SK-N-DZ (cell line): ENCODE results near the gene SLC25A26.
"Not testable (repeated sequence)": the region's sequence is repeated elsewhere in the genome, so short reads cannot be mapped to it uniquely, and the experiment has no call there.

ENCODE experiments used
- DNase-seq: peaks from one replicate; pipeline ENCODE4 v3.0.0-alpha.2; 2015; ENCODE audit warnings: low spot score

SLC25A26 gene

GRCh38 chr3:66268864-66269263, 48.1 kb downstream of the SLC25A26 start:
- DNase-seq = no peak

GRCh38 chr3:66269411-66269810, 48.6 kb downstream of the SLC25A26 start:
- no peak for DNase-seq

DNA sequence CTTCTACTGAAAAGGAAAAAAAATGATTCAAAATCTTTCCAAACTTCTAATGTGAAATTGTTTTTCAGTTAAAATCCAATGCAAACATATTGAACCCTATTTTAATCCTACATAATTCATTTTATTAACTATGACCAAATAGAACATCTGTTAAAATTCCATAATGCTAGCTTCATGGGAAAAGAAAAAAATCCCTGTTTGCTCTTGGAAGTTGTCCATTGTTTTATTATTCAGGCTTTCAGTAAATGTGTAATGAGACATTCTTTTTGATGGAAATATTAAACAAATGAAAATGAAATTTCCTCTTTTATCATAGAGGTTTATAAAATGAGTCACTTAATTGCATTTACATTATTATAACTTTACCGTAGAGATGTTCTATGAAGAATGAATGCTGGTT, 49.5 kb downstream of the SLC25A26 start:
- no peak for DNase-seq

- no peak for DNase-seq
Measured at GRCh38 chr3:66270701-66271100, 49.9 kb downstream of the SLC25A26 start.

DNA sequence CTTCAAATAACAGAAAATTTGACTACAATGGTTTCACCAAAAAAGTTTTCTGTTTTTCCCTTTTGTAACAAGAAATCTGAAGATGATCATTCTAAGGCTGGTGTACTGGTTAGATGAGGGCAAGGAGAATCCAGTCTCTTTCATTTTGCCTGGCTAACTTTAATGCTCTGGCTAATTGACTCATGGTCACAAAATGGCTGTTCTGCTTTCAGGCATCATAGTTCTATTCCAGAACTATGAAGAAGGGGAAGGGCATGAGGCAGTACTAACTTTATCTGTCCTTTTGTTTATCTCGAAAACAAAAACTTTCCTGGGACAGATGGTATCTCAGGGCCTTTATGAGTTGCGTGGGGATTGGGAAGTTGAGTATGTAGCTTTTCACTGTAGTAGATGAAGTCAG, 50.4 kb downstream of the SLC25A26 start:
- no peak for DNase-seq

DNA sequence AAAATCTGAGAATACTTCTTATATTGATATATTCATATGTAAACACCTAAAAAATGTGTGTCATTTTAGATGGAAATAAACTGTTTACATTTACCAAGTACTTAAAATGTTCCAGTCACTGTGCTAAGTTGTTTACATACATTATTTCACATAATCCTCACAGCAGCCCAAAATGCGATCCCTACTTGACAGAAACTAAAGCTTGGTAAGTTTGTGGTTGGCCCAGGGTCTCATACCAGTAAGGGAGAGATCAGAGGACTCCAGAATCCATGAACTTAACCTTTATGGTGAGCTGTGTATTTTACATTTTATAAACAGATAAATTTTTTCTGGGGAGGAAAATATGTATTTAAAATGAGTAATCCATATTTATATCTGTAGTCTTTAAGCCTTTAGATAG, 51.2 kb downstream of the SLC25A26 start:
- no peak for DNase-seq

GRCh38 chr3:66274837-66275236, 54.0 kb downstream of the SLC25A26 start:
- not testable (repeated sequence) for DNase-seq

- peak; percentile 57 for DNase-seq
Measured at GRCh38 chr3:66276705-66277274, 56.0 kb downstream of the SLC25A26 start.

DNA sequence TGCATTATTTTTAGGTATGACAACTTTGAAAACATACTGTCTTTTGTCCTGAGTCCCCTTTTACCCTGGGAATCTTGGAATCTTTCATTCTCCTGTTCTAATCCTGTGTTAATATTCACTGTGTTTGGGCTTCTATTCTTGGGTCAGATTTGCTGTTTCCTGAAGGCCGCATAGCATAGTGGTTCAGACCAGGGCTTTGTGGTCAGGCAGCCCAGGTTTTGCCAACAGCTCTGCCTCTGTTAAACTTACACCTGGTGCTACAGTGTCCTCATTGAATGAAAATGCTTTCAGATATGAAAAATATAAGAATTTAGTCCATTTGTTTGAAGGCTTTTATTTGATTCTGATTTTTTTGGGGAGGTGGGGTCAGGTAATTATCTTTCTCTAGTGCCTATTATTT, 58.4 kb downstream of the SLC25A26 start:
- DNase-seq = no peak

- DNase-seq = no peak
Measured at GRCh38 chr3:66280304-66280703, 59.5 kb downstream of the SLC25A26 start.

DNA sequence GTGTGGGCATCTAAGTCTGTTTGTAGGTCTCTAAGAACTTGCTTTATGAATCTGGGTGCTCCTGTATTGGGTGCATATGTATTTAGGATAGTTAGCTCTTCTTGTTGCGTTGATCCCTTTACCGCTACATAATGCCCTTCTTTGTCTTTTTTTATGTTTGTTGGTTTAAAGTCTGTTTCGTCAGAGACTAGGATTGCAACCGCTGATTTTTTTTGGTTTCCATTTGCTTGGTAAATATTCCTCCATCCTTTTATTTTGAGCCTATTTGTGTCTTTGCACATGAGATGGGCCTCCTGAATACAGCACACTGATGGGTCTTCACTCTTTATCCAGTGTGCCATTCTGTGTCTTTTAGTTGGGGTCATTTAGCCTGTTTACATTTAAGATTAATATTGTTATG, 71.1 kb downstream of the SLC25A26 start:
- DNase-seq = not testable (repeated sequence)

DNA sequence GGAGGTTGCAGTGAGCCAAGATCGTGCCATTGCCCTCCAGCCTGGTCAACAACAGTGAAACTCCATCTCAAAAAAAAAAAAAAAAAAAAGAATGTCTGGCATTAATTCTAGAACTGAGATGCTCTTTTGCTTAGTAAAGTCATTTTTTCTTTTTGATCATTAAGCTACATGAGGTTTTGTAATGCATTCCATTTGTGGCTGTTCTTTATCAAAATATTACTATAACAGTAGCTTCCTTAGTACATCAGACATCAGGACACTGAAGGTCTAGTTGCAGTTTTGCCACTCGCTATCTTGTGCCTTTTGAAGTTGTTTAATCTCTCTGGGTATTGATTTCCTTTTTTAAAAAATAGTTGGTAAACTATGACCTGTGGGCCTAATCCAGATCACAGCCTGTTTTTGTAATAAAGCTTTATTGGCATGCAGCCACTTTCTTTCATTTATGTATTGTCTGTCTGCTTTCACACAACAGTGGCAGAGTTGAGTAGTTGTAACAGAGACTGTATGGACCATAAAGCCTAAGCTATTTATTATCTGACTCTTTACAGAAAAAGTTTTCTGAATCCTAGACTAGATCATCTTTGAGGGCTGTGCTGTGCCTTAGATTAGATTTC, 76.6 kb downstream of the SLC25A26 start:
- DNase-seq = no peak

- DNase-seq = no peak
Measured at GRCh38 chr3:66297900-66298299, 77.1 kb downstream of the SLC25A26 start.

GRCh38 chr3:66298591-66298990, 77.8 kb downstream of the SLC25A26 start:
- no peak for DNase-seq

GRCh38 chr3:66299085-66299484, 78.3 kb downstream of the SLC25A26 start:
- DNase-seq = not testable (repeated sequence)

DNA sequence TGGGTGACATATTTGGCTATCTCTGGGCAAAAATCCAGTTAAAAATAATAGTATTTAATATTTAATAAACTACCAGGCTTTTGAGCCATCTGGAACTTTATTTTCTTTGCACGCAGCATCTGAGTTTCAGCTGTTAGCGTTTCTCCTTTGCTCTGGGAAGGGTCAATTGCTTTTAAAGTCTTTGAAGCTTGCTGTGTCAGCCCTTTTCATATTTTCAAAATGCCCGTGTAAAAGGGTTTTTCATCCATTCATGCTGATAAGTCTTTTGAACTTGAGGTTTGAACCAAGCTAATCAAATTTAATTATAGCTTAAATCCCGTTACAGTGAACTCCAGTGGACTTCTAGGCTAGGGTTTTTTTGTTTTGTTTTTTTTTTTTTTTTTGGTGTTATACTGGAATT, 79.1 kb downstream of the SLC25A26 start:
- no peak for DNase-seq

GRCh38 chr3:66302288-66302687, 81.5 kb downstream of the SLC25A26 start:
- DNase-seq = no peak

DNA sequence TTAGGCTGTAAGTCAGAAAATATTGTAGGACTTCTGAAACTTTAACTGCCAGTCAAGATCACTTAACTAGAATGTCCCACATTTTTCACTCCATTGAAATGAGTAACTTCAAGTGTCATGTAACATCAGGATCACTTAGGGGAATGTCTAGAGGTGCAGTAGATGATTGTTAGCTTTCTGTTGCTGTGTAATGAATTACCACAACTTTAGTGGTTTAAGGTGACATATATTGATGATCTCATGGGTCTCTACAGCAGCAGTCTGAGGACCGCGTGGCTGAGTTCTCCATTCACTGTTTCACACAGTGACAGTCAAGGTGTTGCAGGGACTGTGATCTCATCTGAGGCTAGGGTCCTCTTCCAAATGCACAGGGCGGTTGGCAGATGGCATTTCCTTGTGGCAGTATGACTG, 82.7 kb downstream of the SLC25A26 start:
- no peak for DNase-seq

GRCh38 chr3:66304293-66304692, 83.5 kb downstream of the SLC25A26 start:
- DNase-seq = no peak

GRCh38 chr3:66306086-66306485, 85.3 kb downstream of the SLC25A26 start:
- not testable (repeated sequence) for DNase-seq

DNA sequence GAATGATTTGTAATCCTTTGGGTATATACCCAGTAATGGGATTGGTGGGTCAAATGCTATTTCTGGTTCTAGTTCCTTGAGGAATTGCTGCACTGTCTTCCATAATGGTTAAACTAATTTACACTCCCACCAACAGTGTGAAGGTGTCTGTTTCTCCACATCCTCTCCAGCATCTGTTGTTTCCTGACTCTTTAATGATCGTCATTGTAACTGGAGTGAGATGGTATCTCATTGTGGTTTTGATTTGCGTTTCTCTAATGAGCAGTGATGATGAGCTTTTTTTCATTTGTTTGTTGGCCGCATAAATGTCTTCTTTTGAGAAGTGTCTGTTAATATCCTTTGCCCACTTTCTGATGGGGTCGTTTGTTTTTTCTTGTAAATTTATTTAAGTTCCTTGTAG, 86.2 kb downstream of the SLC25A26 start:
- DNase-seq = not testable (repeated sequence)

GRCh38 chr3:66312039-66312438, 91.2 kb downstream of the SLC25A26 start:
- DNase-seq = no peak

DNA sequence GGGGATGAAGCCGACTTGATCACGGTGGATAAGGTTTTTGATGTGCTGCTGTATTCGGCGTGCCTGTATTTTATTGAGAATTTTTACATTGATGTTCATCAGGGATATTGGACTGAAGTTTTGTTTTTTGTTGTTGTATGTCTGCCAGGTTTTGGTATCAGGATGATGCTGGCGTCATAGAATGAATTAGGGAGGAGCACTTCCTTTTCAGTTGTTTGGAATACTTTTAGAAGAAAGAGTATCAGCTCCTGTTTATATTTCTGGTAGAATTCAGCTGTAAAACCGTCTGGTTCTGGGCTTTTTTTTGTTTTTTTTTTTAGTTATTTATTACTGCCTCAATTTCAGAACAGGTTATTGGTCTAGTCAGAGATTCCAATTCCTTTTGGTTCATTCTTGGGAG, 93.7 kb downstream of the SLC25A26 start:
- DNase-seq = no peak
